ENCODE results near the gene PARVG. TPM values are rescaled to one million over a fixed set of nuclear protein-coding genes. Genes with fewer than 3 reads are reported as not detected.

PARVG gene
- total RNA-seq, 1 experiment from 2014 or later = 1.3 TPM

GRCh38 chr22:44211946-44212930 is 31.5 kb downstream of the PARVG start:
- Histone ChIP-seq H3K79me2 (ENCODE audit: insufficient read depth, low read length) (no peaks in the 10 kb centered on the region), H2BK20ac (ENCODE audit: low read depth, low read length, poor library complexity, severe bottlenecking) (no peak overlapping the region), H3K4me1 (ENCODE audit: insufficient read depth, low read length) (no peaks in the 10 kb centered on the region), H3K23me2 (ENCODE audit: insufficient read length, low read depth, low read length, poor library complexity, severe bottlenecking) (no peaks in the 10 kb centered on the region), H3K18ac (ENCODE audit: insufficient read length, low read depth, low read length) (no peak overlapping the region), H3K56ac (ENCODE audit: insufficient read length, low read depth, low read length) (no peak overlapping the region), H2BK12ac (ENCODE audit: insufficient read length, low read depth, low read length) (no peak overlapping the region), H3K14ac (ENCODE audit: insufficient read depth, low read length) (no peak overlapping the region), H3K23ac (ENCODE audit: insufficient read length, low read depth, low read length) (no peak overlapping the region), H3K9me3 (ENCODE audit: control insufficient read depth, low read depth, low read length) (no peaks in the 10 kb centered on the region), H2BK15ac (ENCODE audit: low read depth, low read length) (no peak overlapping the region), H3K27me3 (ENCODE audit: insufficient read depth, low read length) (no peaks in the 10 kb centered on the region), H4K5ac (ENCODE audit: insufficient read length, low read depth, low read length) (no peak overlapping the region), H3K9ac (ENCODE audit: extremely low read depth, insufficient read length, low read length) (no peak overlapping the region), H2BK120ac (ENCODE audit: low read depth, low read length, poor library complexity, severe bottlenecking) (no peak overlapping the region), H4K91ac (ENCODE audit: insufficient read length, low read depth, low read length) (no peak overlapping the region), H3K27ac (ENCODE audit: insufficient read length, low read depth, low read length) (no peak overlapping the region), H2AK5ac (ENCODE audit: insufficient read length, low read length) (no peak overlapping the region), H3K4ac (ENCODE audit: low read depth, low read length) (no peak overlapping the region), H3K79me1 (ENCODE audit: insufficient read depth, low read depth, low read length, poor library complexity, severe bottlenecking) (no peaks in the 10 kb centered on the region), H4K20me1 (ENCODE audit: control insufficient read depth, insufficient read depth, insufficient read length) (no peaks in the 10 kb centered on the region), H3T11ph (ENCODE audit: low read length) (no peak overlapping the region), H3K4me2 (ENCODE audit: insufficient read depth, insufficient read length, low read length) (no peak overlapping the region), H2AFZ (ENCODE audit: low read length) (no peak overlapping the region), H4K8ac (replicated peaks; ENCODE audit: insufficient read length, low read depth, low read length) (no peak overlapping the region), H2BK5ac (ENCODE audit: insufficient read length, low read length) (no peak overlapping the region)
- WGBS (ENCODE audit: extremely low coverage, insufficient read length, low lambda C conversion rate) = no CpG with 5 or more reads among the region's 12 CpGs
- peaks cover 0 to 14% of the 10 kb centered on the region in 2 experiments; a peak in 3 of 5 replicates for H3K9me3 Mint-ChIP-seq
- no peak for DNase-seq
- H3K27me3 Mint-ChIP-seq (ENCODE audit: low read depth) = peaks cover 11% of the 10 kb centered on the region
- peaks cover 0 to 4% of the 10 kb centered on the region in 2 experiments; a peak in 2 of 4 replicates for H3K4me1 Mint-ChIP-seq
- no peak overlapping the region; a peak in 1 of 7 replicates for H3K27ac Mint-ChIP-seq
- no peak overlapping the region for H3K4me3 Mint-ChIP-seq
- TF ChIP-seq, protein P1, sequence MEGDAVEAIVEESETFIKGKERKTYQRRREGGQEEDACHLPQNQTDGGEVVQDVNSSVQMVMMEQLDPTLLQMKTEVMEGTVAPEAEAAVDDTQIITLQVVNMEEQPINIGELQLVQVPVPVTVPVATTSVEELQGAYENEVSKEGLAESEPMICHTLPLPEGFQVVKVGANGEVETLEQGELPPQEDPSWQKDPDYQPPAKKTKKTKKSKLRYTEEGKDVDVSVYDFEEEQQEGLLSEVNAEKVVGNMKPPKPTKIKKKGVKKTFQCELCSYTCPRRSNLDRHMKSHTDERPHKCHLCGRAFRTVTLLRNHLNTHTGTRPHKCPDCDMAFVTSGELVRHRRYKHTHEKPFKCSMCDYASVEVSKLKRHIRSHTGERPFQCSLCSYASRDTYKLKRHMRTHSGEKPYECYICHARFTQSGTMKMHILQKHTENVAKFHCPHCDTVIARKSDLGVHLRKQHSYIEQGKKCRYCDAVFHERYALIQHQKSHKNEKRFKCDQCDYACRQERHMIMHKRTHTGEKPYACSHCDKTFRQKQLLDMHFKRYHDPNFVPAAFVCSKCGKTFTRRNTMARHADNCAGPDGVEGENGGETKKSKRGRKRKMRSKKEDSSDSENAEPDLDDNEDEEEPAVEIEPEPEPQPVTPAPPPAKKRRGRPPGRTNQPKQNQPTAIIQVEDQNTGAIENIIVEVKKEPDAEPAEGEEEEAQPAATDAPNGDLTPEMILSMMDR (conservative IDR thresholded peaks at IDR 0.05) = no peak
- peaks cover 0 to 3% (median 0%) of the 10 kb centered on the region in 3 experiments; a peak in 2 of 7 replicates for H3K36me3 Mint-ChIP-seq (ENCODE audit: insufficient read depth in 1 of 3, low read depth in 3 of 3)

Measured in H9 (cell line).